ENCODE results near the gene ILF3.
A peak's percentile ranks its signal among the peaks of the same experiment; 100 is the strongest.

The ILF3 gene

GRCh38 chr19:10707440-10707839 is 53.3 kb downstream of the ILF3 start:
- H3K4me3 ChIP-seq (ENCODE audit: low read depth in 1 of 2, low read length in 1 of 2) = no peak overlapping the region
- H3K27me3 ChIP-seq = no peaks in the 10 kb centered on the region
- no peak overlapping the region for H3K27ac ChIP-seq
- H3K36me3 ChIP-seq = no peaks in the 10 kb centered on the region
- no peak for TF ChIP-seq CTCF (IDR thresholded peaks at IDR 0.05)
- no peaks in the 10 kb centered on the region for H3K4me1 ChIP-seq (ENCODE audit: control insufficient read depth in 1 of 2, insufficient read depth in 1 of 2, low read depth in 1 of 2, low read length in 1 of 2)
- no peaks in the 10 kb centered on the region for H3K9me3 ChIP-seq

- Histone ChIP-seq H3K9me3 (no peaks in the 10 kb centered on the region), H3K27ac (no peak overlapping the region), H3K4me1 (ENCODE audit: control insufficient read depth in 1 of 2, insufficient read depth in 1 of 2, low read depth in 1 of 2, low read length in 1 of 2) (no peaks in the 10 kb centered on the region), H3K27me3 (no peaks in the 10 kb centered on the region), H3K4me3 (ENCODE audit: low read depth in 1 of 2, low read length in 1 of 2) (no peak overlapping the region), H3K36me3 (no peaks in the 10 kb centered on the region)
- TF ChIP-seq CTCF (IDR thresholded peaks at IDR 0.05) = no peak
Measured at GRCh38 chr19:10708291-10708690, 54.1 kb downstream of the ILF3 start.

- Histone ChIP-seq H3K4me1 (ENCODE audit: control insufficient read depth in 1 of 2, insufficient read depth in 1 of 2, low read depth in 1 of 2, low read length in 1 of 2) (peaks cover 3 to 4% of the 10 kb centered on the region in 2 experiments), H3K4me3 (ENCODE audit: low read depth in 1 of 2, low read length in 1 of 2) (no peak overlapping the region), H3K27me3 (no peaks in the 10 kb centered on the region), H3K27ac (no peak overlapping the region), H3K36me3 (no peaks in the 10 kb centered on the region), H3K9me3 (no peaks in the 10 kb centered on the region)
- no peak for TF ChIP-seq CTCF (IDR thresholded peaks at IDR 0.05)
Measured at GRCh38 chr19:10712045-10712444, 57.9 kb downstream of the ILF3 start.

GRCh38 chr19:10712754-10713153 is 58.6 kb downstream of the ILF3 start:
- no peaks in the 10 kb centered on the region for H3K36me3 ChIP-seq
- H3K9me3 ChIP-seq = no peaks in the 10 kb centered on the region
- no peaks in the 10 kb centered on the region for H3K27me3 ChIP-seq
- no peak overlapping the region for H3K4me3 ChIP-seq (ENCODE audit: low read depth in 1 of 2, low read length in 1 of 2)
- TF ChIP-seq CTCF (IDR thresholded peaks at IDR 0.05) = no peak
- peaks cover 6 to 8% of the 10 kb centered on the region in 2 experiments for H3K4me1 ChIP-seq (ENCODE audit: control insufficient read depth in 1 of 2, insufficient read depth in 1 of 2, low read depth in 1 of 2, low read length in 1 of 2)
- no peak overlapping the region for H3K27ac ChIP-seq

- no peak overlapping the region for H3K27ac ChIP-seq
- H3K27me3 ChIP-seq = no peaks in the 10 kb centered on the region
- peaks cover 6 to 8% of the 10 kb centered on the region in 2 experiments for H3K4me1 ChIP-seq (ENCODE audit: control insufficient read depth in 1 of 2, insufficient read depth in 1 of 2, low read depth in 1 of 2, low read length in 1 of 2)
- no peaks in the 10 kb centered on the region for H3K9me3 ChIP-seq
- no peaks in the 10 kb centered on the region for H3K36me3 ChIP-seq
- no peak overlapping the region for H3K4me3 ChIP-seq (ENCODE audit: low read depth in 1 of 2, low read length in 1 of 2)
- TF ChIP-seq CTCF (IDR thresholded peaks at IDR 0.05) = no peak
Measured at GRCh38 chr19:10713317-10713716, 59.2 kb downstream of the ILF3 start.

GRCh38 chr19:10717054-10717355 is 62.9 kb downstream of the ILF3 start:
- no peaks in the 10 kb centered on the region for H3K9me3 ChIP-seq
- no peaks in the 10 kb centered on the region for H3K27me3 ChIP-seq
- peak overlapping the region; percentile 97 for H3K27ac ChIP-seq
- no peaks in the 10 kb centered on the region for H3K36me3 ChIP-seq
- peak overlapping the region; percentile 53 to 56 for H3K4me3 ChIP-seq (ENCODE audit: low read depth in 1 of 2, low read length in 1 of 2)
- TF ChIP-seq CTCF (IDR thresholded peaks at IDR 0.05) = no peak
- peaks cover 33 to 40% of the 10 kb centered on the region in 2 experiments for H3K4me1 ChIP-seq (ENCODE audit: control insufficient read depth in 1 of 2, insufficient read depth in 1 of 2, low read depth in 1 of 2, low read length in 1 of 2)

All from neutrophil (primary cell).